ENCODE measurements around the gene CIDEC.
A peak's percentile ranks its signal among the peaks of the same experiment; 100 is the strongest.

DNA sequence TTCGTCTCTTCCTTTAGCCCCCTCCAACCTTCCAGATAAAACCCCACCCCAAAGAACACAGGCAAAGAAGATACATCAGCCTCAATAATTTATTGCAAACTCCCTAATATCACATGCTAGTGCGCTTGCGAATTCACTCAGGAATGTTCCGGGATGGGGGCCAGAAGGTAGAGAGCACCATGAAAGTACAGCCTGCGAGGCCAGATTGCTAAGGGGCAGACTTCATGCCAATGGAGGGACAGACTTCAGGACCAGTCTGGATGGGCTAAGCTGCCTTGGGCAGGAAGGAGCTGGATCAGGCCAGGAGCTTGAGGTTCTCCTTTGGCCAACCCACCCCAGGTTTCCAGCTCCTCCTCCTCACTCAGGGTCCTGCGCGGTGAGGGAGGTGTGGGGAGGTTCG is 13.4 kb downstream of the CIDEC start:
- TF ChIP-seq, protein P1, sequence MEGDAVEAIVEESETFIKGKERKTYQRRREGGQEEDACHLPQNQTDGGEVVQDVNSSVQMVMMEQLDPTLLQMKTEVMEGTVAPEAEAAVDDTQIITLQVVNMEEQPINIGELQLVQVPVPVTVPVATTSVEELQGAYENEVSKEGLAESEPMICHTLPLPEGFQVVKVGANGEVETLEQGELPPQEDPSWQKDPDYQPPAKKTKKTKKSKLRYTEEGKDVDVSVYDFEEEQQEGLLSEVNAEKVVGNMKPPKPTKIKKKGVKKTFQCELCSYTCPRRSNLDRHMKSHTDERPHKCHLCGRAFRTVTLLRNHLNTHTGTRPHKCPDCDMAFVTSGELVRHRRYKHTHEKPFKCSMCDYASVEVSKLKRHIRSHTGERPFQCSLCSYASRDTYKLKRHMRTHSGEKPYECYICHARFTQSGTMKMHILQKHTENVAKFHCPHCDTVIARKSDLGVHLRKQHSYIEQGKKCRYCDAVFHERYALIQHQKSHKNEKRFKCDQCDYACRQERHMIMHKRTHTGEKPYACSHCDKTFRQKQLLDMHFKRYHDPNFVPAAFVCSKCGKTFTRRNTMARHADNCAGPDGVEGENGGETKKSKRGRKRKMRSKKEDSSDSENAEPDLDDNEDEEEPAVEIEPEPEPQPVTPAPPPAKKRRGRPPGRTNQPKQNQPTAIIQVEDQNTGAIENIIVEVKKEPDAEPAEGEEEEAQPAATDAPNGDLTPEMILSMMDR (IDR thresholded peaks at IDR 0.05): no peak
- TF ChIP-seq POLR2AphosphoS5 (IDR thresholded peaks at IDR 0.05): peak in 2 of 3 donors; percentile 7 to 36

Data from breast epithelium (tissue), 3 donors.